GM12878 (cell line): ENCODE measurements around the gene NUDT14. TPM values are rescaled to one million over a fixed set of nuclear protein-coding genes. Genes with fewer than 3 reads are reported as not detected.

ENCODE experiments used
- ATAC-seq: fragments of 200-7000 bp; cut with Tn5 transposase; 3 replicates; pipeline ENCODE4 v1.9.1; 2020; ENCODE audit warnings: mild to moderate bottlenecking, moderate library complexity
- BruUV-seq: library from RNA; stranded (reverse); fragments of 400-500 nt; replicated peaks from 2 replicates; lab custom pipeline; 2021; lab: Mats Ljungman, UMichigan
- CTCF ChIA-PET: fragments of 300-600 bp; sonication (Branson Sonifier 250); formaldehyde crosslinking; extraction: SDS; loops from one replicate; lab custom pipeline; 2021; ENCODE audit warnings: inconsistent platforms; lab: Yijun Ruan, JAX
- POLR2A ChIA-PET: fragments of 350-600 bp; formaldehyde crosslinking; extraction: SDS; loops from one replicate; lab custom pipeline; 2021; ENCODE audit warnings: inconsistent platforms; lab: Charles Lee
- RAD21 ChIA-PET: fragments of 300-600 bp; sonication (Branson Sonifier 250); formaldehyde crosslinking; loops from one replicate; lab custom pipeline; 2023; ENCODE audit warnings: antibody characterized with exemption; ENCODE audit not compliant: unreplicated experiment; lab: Charles Lee
- SMC1A ChIA-PET: fragments of 300-600 bp; sonication (Branson Sonifier 250); formaldehyde crosslinking; loops from one replicate; lab custom pipeline; 2023; ENCODE audit not compliant: unreplicated experiment, uncharacterized antibody; lab: Charles Lee
- DNase-seq: peaks from one replicate; pipeline ENCODE4 v3.0.0-alpha.2; 2011; ENCODE audit warnings: low read depth, low spot score
- FAIRE-seq: peaks from 3 replicates; lab custom pipeline; 2011; peaks lifted over from hg19 to GRCh38; lab: Jason Lieb, UNC
- H2AFZ ChIP-seq: 2 replicates; pipeline ENCODE4 v1.6.0; 2011; ENCODE audit warnings: low read depth, low read length, control low read depth; ENCODE audit not compliant: control insufficient read depth
- H3K27ac ChIP-seq: 2 replicates; pipeline ENCODE4 v1.5.1; 2011; ENCODE audit warnings: control low read depth; ENCODE audit not compliant: control insufficient read depth, insufficient read depth
- H3K27me3 ChIP-seq, 2 experiments: replicated peaks in 1 of 2; 2 replicates each; pipeline versions ENCODE4 v1.6.0 to v1.6.1; 2011; ENCODE audit warnings: low read length in 1 of 2; ENCODE audit not compliant: control insufficient read depth in 2 of 2, insufficient read depth in 2 of 2
- H3K36me3 ChIP-seq, 2 experiments: 2 replicates each; pipeline ENCODE4 v1.5.1; 2011; ENCODE audit warnings: low read length in 1 of 2; ENCODE audit not compliant: control insufficient read depth in 2 of 2, insufficient read depth in 2 of 2
- H3K4me1 ChIP-seq: 2 replicates; pipeline ENCODE4 v1.6.1; 2011; ENCODE audit warnings: mild to moderate bottlenecking, low read length, moderate library complexity, mixed read lengths; ENCODE audit not compliant: control insufficient read depth, insufficient read depth
- H3K4me2 ChIP-seq: 2 replicates; pipeline ENCODE4 v1.6.0; 2011; ENCODE audit warnings: control low read depth; ENCODE audit not compliant: control insufficient read depth, insufficient read depth
- H3K4me3 ChIP-seq: fragments of 200-600 bp; sonication (generic); 2 replicates; pipeline ENCODE4 v1.5.1; 2016
- H3K79me2 ChIP-seq: 2 replicates; pipeline ENCODE4 v1.6.0; 2011; ENCODE audit warnings: low read length; ENCODE audit not compliant: control insufficient read depth, insufficient read depth
- H3K9ac ChIP-seq: 2 replicates; pipeline ENCODE4 v1.8.0; 2011; ENCODE audit warnings: low read length, control low read depth, mixed read lengths; ENCODE audit not compliant: control insufficient read depth, insufficient read depth
- H3K9me3 ChIP-seq: replicated peaks from 3 replicates; pipeline ENCODE4 v1.5.1; 2011; ENCODE audit warnings: mild to moderate bottlenecking, low read length; ENCODE audit not compliant: control insufficient read depth, insufficient read depth
- H4K20me1 ChIP-seq: 2 replicates; pipeline ENCODE4 v1.6.0; 2011; ENCODE audit not compliant: control insufficient read depth, insufficient read depth
- ASH2L ChIP-seq: fragments of 300-600, 200-600 bp; sonication (generic); IDR thresholded peaks from 2 replicates; pipeline ENCODE4 v1.6.1; 2017; ENCODE audit warnings: low read depth, mild to moderate bottlenecking, borderline replicate concordance
- BACH1 ChIP-seq: fragments of 450-650 bp; IDR thresholded peaks from 2 replicates; pipeline ENCODE4 v1.6.1; 2017; ENCODE audit warnings: mild to moderate bottlenecking, borderline replicate concordance
- CBX3 ChIP-seq: fragments of 200-600 bp; sonication (generic); IDR thresholded peaks from 2 replicates; pipeline ENCODE4 v1.6.1; 2016; ENCODE audit warnings: low read depth, borderline replicate concordance
- DPF2 ChIP-seq: fragments of 450-650 bp; IDR thresholded peaks from 2 replicates; pipeline ENCODE4 v1.6.1; 2017; ENCODE audit warnings: mild to moderate bottlenecking
- HDAC6 ChIP-seq: fragments of 200-600 bp; sonication (generic); IDR thresholded peaks from one replicate; pipeline ENCODE4 v1.8.0; 2017; ENCODE audit warnings: antibody characterized with exemption; ENCODE audit not compliant: unreplicated experiment
- KLF5 ChIP-seq: fragments of 450-650 bp; IDR thresholded peaks from 2 replicates; pipeline ENCODE4 v1.6.1; 2014; ENCODE audit warnings: mild to moderate bottlenecking; ENCODE audit not compliant: partially characterized antibody
- LARP7 ChIP-seq: fragments of 450-650 bp; IDR thresholded peaks from 2 replicates; pipeline ENCODE4 v1.6.1; 2017; ENCODE audit warnings: mild to moderate bottlenecking
- MEF2B ChIP-seq: fragments of 450-650 bp; IDR thresholded peaks from 2 replicates; pipeline ENCODE4 v1.6.1; 2018; ENCODE audit warnings: mild to moderate bottlenecking, moderate library complexity; ENCODE audit not compliant: partially characterized antibody, poor library complexity, severe bottlenecking
- NR2C1 ChIP-seq: fragments of 450-650 bp; IDR thresholded peaks from 2 replicates; pipeline ENCODE4 v1.6.1; 2017; ENCODE audit warnings: antibody characterized with exemption, mild to moderate bottlenecking, moderate library complexity
- POLR2A ChIP-seq: IDR thresholded peaks from 2 replicates; pipeline ENCODE4 v1.6.1; 2011; ENCODE audit warnings: low read depth, mild to moderate bottlenecking, low read length
- RBBP5 ChIP-seq: fragments of 200-600 bp; sonication (generic); conservative IDR thresholded peaks from 2 replicates; pipeline ENCODE4 v1.6.1; 2016
- SMAD1 ChIP-seq: fragments of 450-650 bp; IDR thresholded peaks from 2 replicates; pipeline ENCODE4 v1.6.1; 2018; ENCODE audit warnings: mild to moderate bottlenecking, low read depth; ENCODE audit not compliant: partially characterized antibody
- SPI1 ChIP-seq: IDR thresholded peaks from 2 replicates; pipeline ENCODE4 v1.6.1; 2011; ENCODE audit warnings: low read depth, mild to moderate bottlenecking, low read length, moderate library complexity, borderline replicate concordance; ENCODE audit not compliant: insufficient read depth
- STAT1 ChIP-seq: fragments of 450-650 bp; conservative IDR thresholded peaks from 2 replicates; pipeline ENCODE4 v1.6.1; 2014; ENCODE audit warnings: antibody characterized with exemption, mild to moderate bottlenecking
- SUPT20H ChIP-seq: IDR thresholded peaks from 2 replicates; pipeline ENCODE4 v1.6.1; 2011; ENCODE audit warnings: low read depth, mild to moderate bottlenecking, low read length, moderate library complexity, borderline replicate concordance; ENCODE audit not compliant: control insufficient read depth
- YY1 ChIP-seq: IDR thresholded peaks from 2 replicates; pipeline ENCODE4 v1.6.1; 2011; ENCODE audit warnings: low read depth, mild to moderate bottlenecking, low read length
- ZNF384 ChIP-seq: IDR thresholded peaks from 2 replicates; pipeline ENCODE4 v1.6.1; 2012; ENCODE audit warnings: low read depth, mild to moderate bottlenecking, low read length, improper control_type of control experiment, borderline replicate concordance
- WGBS: methylation state at CpG from one replicate; pipeline ENCODE4 v1.1.6; 2016; ENCODE audit warnings: low lambda C conversion rate; ENCODE audit not compliant: insufficient replicate concordance, insufficient coverage; ENCODE audit errors: missing lambda C conversion rate; 5-methylcytosine and 5-hydroxymethylcytosine counted together
- in situ Hi-C: fragments of 300-500 bp; cut with MboI; formaldehyde crosslinking; loops from 9 replicates; pipeline ENCODE4 v1.14.3; 2018; ENCODE audit warnings: mixed read lengths
- intact Hi-C: fragments of 100-400 bp; cut with micrococcal nuclease; formaldehyde crosslinking; loops from one replicate; pipeline ENCODE4 v1.14.2; 2022; ENCODE audit not compliant: unreplicated experiment
- polyA plus RNA-seq, 11 experiments: library from polyadenylated mRNA; depleted of rRNA in 4 of 11; unstranded in 6 of 11; stranded (reverse) in 5 of 11; fragments of >200 nt; fragmentation: Nextera tagmentation in 4 of 11; fragmentation: Illumina TruSeq in 1 of 11; extraction: Ambion mirVana in 4 of 11; extraction: Trizol in 1 of 11; gene quantifications; 1 replicate in 1 of 11; 2 replicates in 10 of 11; pipeline versions ENCODE4 v1.2.1 to v1.2.3, GENCODE V29; 2011 to 2016; ENCODE audit warnings: inconsistent platforms in 2 of 11, missing spikeins in 2 of 11, low read depth in 1 of 11
- total RNA-seq, 4 experiments: library from RNA; depleted of rRNA in 3 of 4; stranded (reverse); fragments of >200 nt in 3 of 4; fragmentation: Illumina TruSeq in 1 of 4; extraction: Trizol in 1 of 4; gene quantifications; 2 replicates each; pipeline versions ENCODE4 v1.2.1 to v1.2.3, GENCODE V29; 2013 to 2021
- TF ChIP-seq, protein P1 (sequence below): fragments of 450-650 bp; IDR thresholded peaks from 2 replicates; pipeline ENCODE4 v1.6.1; 2018; ENCODE audit warnings: borderline replicate concordance, mild to moderate bottlenecking; ENCODE audit not compliant: partially characterized antibody
- TF ChIP-seq, protein P2 (sequence below): fragments of 450-650 bp; formaldehyde crosslinking; IDR thresholded peaks from 2 replicates; pipeline ENCODE4 v1.5.0; 2022; ENCODE audit warnings: mild to moderate bottlenecking, missing genetic modification characterization
- TF ChIP-seq, protein P3 (sequence below): IDR thresholded peaks from 2 replicates; pipeline ENCODE4 v1.6.1; 2011; ENCODE audit warnings: mild to moderate bottlenecking, low read depth, low read length, moderate library complexity; ENCODE audit not compliant: insufficient replicate concordance

NUDT14 gene
- total and polyA plus RNA-seq, 10 of the 15 experiments (the other 5 are each of a cell fraction or from before 2014, with no cell fraction given), result 0.62 to 6.8 (median 4.3) TPM; not detected in 1

DNA sequence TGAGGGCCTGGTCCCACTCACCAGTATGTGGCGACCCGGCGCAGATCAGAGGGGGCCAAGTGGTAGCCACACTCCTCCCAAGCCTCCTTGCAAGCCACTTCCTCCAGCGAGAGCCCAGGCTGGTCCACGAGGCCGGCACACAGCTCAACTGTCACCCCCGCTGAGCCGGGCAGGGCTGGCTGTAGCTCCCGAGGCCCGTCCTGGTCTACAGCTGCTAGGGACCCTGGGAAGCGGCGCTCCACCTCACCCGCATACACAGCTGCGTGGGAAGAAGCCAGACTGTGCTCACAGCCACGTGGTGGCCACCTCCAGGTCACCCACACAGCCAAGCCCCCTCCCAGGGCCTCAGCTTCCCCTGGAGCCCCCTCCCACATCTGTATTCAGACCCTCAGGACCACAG, 4.6 kb downstream of the NUDT14 start:
- no peak overlapping the region for H3K9ac ChIP-seq
- H3K4me3 ChIP-seq, result no peak overlapping the region
- H3K36me3 ChIP-seq, result no peaks in the 10 kb centered on the region
- in situ Hi-C loops, result no loop called here
- TF ChIP-seq STAT1 (no peak), RBBP5 (no peak), DPF2 (no peak), ASH2L (no peak), CBX3 (no peak), HDAC6 (no peak), LARP7 (no peak), SPI1 (no peak), KLF5 (no peak), POLR2A (no peak), SUPT20H (no peak), BACH1 (no peak), ZNF384 (no peak), MEF2B (no peak), NR2C1 (no peak), YY1 (no peak), SMAD1 (no peak)
- TF ChIP-seq, protein P1, sequence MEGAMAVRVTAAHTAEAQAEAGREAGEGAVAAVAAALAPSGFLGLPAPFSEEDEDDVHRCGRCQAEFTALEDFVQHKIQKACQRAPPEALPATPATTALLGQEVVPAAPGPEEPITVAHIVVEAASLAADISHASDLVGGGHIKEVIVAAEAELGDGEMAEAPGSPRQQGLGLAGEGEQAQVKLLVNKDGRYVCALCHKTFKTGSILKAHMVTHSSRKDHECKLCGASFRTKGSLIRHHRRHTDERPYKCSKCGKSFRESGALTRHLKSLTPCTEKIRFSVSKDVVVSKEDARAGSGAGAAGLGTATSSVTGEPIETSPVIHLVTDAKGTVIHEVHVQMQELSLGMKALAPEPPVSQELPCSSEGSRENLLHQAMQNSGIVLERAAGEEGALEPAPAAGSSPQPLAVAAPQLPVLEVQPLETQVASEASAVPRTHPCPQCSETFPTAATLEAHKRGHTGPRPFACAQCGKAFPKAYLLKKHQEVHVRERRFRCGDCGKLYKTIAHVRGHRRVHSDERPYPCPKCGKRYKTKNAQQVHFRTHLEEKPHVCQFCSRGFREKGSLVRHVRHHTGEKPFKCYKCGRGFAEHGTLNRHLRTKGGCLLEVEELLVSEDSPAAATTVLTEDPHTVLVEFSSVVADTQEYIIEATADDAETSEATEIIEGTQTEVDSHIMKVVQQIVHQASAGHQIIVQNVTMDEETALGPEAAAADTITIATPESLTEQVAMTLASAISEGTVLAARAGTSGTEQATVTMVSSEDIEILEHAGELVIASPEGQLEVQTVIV, result no peak
- TF ChIP-seq, protein P2, sequence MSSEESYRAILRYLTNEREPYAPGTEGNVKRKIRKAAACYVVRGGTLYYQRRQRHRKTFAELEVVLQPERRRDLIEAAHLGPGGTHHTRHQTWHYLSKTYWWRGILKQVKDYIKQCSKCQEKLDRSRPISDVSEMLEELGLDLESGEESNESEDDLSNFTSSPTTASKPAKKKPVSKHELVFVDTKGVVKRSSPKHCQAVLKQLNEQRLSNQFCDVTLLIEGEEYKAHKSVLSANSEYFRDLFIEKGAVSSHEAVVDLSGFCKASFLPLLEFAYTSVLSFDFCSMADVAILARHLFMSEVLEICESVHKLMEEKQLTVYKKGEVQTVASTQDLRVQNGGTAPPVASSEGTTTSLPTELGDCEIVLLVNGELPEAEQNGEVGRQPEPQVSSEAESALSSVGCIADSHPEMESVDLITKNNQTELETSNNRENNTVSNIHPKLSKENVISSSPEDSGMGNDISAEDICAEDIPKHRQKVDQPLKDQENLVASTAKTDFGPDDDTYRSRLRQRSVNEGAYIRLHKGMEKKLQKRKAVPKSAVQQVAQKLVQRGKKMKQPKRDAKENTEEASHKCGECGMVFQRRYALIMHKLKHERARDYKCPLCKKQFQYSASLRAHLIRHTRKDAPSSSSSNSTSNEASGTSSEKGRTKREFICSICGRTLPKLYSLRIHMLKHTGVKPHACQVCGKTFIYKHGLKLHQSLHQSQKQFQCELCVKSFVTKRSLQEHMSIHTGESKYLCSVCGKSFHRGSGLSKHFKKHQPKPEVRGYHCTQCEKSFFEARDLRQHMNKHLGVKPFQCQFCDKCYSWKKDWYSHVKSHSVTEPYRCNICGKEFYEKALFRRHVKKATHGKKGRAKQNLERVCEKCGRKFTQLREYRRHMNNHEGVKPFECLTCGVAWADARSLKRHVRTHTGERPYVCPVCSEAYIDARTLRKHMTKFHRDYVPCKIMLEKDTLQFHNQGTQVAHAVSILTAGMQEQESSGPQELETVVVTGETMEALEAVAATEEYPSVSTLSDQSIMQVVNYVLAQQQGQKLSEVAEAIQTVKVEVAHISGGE (CRISPR knock-in tag), result no peak
- TF ChIP-seq, protein P3, sequence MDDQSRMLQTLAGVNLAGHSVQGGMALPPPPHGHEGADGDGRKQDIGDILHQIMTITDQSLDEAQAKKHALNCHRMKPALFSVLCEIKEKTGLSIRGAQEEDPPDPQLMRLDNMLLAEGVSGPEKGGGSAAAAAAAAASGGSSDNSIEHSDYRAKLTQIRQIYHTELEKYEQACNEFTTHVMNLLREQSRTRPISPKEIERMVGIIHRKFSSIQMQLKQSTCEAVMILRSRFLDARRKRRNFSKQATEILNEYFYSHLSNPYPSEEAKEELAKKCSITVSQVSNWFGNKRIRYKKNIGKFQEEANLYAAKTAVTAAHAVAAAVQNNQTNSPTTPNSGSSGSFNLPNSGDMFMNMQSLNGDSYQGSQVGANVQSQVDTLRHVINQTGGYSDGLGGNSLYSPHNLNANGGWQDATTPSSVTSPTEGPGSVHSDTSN, result no peak
- H4K20me1 ChIP-seq, result no peaks in the 10 kb centered on the region
- ChIA-PET CTCF (no interaction called here), SMC1A (interaction anchor here (0.6 kb wide), 1 partner anchor 36 kb away, joined by 3 read pairs; no protein-coding TSS in a partner anchor), RAD21 (no interaction called here), POLR2A (no interaction called here)
- 51% methylated on average over 15 of the region's 15 CpGs for WGBS
- FAIRE-seq, result no peak
- no peak overlapping the region for H2AFZ ChIP-seq
- no peak for ATAC-seq
- BruUV-seq, result no TSS peak
- no peak overlapping the region for H3K4me2 ChIP-seq
- intact Hi-C loops, result no loop called here
- no peak overlapping the region for H3K27ac ChIP-seq
- no peak for DNase-seq
- peaks cover 8% of the 10 kb centered on the region for H3K4me1 ChIP-seq
- H3K27me3 ChIP-seq, result no peaks in the 10 kb centered on the region; a peak in 1 of 4 replicates
- no peaks in the 10 kb centered on the region for H3K9me3 ChIP-seq
- no peaks in the 10 kb centered on the region for H3K79me2 ChIP-seq
